GM23248 (cell line): ENCODE measurements around the gene DRC1.

ENCODE experiments used
- EZH2 ChIP-seq: fragments of 200-600 bp; sonication (generic); IDR thresholded peaks from 2 replicates; pipeline ENCODE4 v1.6.1; 2018; ENCODE audit warnings: antibody characterized with exemption, mild to moderate bottlenecking; ENCODE audit not compliant: insufficient read depth, poor library complexity, severe bottlenecking
- EZH2phosphoT487 ChIP-seq: fragments of 200-600 bp; sonication (generic); IDR thresholded peaks from 2 replicates; pipeline ENCODE4 v1.6.1; 2018; ENCODE audit warnings: antibody characterized with exemption, moderate library complexity, mild to moderate bottlenecking, low read depth; ENCODE audit not compliant: insufficient read depth

- TF ChIP-seq EZH2phosphoT487 (no peak), EZH2 (no peak)
These were observed 40.6 kb downstream of the DRC1 start for GRCh38 chr2:26442301-26442700.
